Neural crest cell (in vitro differentiated cells): ENCODE results near the gene NETO2. TPM values are rescaled to one million over a fixed set of nuclear protein-coding genes. Genes with fewer than 3 reads are reported as not detected.

Experiments
- DNase-seq: peaks from one replicate; pipeline ENCODE4 v3.0.0; 2021; ENCODE audit warnings: low read depth, mixed read lengths, low spot score
- H3K27ac Mint-ChIP-seq: one replicate; pipeline ENCODE4 v1.8.0; 2021; ENCODE audit warnings: mild to moderate bottlenecking, mixed read lengths; ENCODE audit not compliant: unreplicated experiment
- H3K27me3 Mint-ChIP-seq: 2 replicates; pipeline ENCODE4 v1.8.0; 2021; ENCODE audit warnings: low read depth, mild to moderate bottlenecking, mixed read lengths
- H3K36me3 Mint-ChIP-seq: 2 replicates; pipeline ENCODE4 v1.8.0; 2021; ENCODE audit warnings: low read depth, mild to moderate bottlenecking, mixed read lengths
- H3K4me1 Mint-ChIP-seq: 2 replicates; pipeline ENCODE4 v1.8.0; 2021; ENCODE audit warnings: mixed read lengths
- H3K4me3 Mint-ChIP-seq: one replicate; pipeline ENCODE4 v1.8.0; 2021; ENCODE audit warnings: mild to moderate bottlenecking, mixed read lengths
- H3K9me3 Mint-ChIP-seq: 2 replicates; pipeline ENCODE4 v1.8.0; 2021; ENCODE audit warnings: mixed read lengths
- total RNA-seq: library from RNA; stranded (reverse); gene quantifications from 2 replicates; pipeline ENCODE4 v1.2.1, GENCODE V29; 2021
- TF ChIP-seq, protein P1 (sequence below): fragments of 200-600 bp; sonication (generic); conservative IDR thresholded peaks from 2 replicates; pipeline ENCODE4 v1.5.0; 2021; ENCODE audit warnings: antibody characterized with exemption, mild to moderate bottlenecking

The NETO2 gene
- total RNA-seq, 1 donor from 2014 or later: 105 TPM

DNA sequence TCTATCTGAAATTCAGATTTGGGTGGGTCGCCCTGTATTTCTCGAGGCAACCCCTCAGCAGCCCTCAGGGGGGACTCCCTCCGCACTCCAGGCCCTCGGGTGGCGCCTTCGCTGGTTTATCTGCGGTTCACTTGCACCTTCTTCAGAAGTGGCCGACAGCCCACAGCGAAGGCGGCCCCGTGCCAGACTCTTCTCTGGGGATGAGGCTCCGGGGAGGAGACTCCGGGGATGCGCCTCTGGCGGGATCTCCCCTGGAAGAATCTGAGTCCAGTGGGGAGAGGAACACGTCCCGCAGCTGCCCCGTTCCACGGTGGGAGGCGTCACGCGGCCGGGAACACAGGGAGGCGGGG lies 106.4 kb downstream of the NETO2 start:
- H3K9me3 Mint-ChIP-seq: no peaks in the 10 kb centered on the region
- H3K4me1 Mint-ChIP-seq: peaks cover 15% of the 10 kb centered on the region
- no peak for DNase-seq
- H3K4me3 Mint-ChIP-seq: peak overlapping the region; percentile 85
- no peaks in the 10 kb centered on the region for H3K36me3 Mint-ChIP-seq
- TF ChIP-seq, protein P1, sequence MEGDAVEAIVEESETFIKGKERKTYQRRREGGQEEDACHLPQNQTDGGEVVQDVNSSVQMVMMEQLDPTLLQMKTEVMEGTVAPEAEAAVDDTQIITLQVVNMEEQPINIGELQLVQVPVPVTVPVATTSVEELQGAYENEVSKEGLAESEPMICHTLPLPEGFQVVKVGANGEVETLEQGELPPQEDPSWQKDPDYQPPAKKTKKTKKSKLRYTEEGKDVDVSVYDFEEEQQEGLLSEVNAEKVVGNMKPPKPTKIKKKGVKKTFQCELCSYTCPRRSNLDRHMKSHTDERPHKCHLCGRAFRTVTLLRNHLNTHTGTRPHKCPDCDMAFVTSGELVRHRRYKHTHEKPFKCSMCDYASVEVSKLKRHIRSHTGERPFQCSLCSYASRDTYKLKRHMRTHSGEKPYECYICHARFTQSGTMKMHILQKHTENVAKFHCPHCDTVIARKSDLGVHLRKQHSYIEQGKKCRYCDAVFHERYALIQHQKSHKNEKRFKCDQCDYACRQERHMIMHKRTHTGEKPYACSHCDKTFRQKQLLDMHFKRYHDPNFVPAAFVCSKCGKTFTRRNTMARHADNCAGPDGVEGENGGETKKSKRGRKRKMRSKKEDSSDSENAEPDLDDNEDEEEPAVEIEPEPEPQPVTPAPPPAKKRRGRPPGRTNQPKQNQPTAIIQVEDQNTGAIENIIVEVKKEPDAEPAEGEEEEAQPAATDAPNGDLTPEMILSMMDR: no peak
- peak overlapping the region; percentile 19 for H3K27ac Mint-ChIP-seq
- H3K27me3 Mint-ChIP-seq: peaks cover 3% of the 10 kb centered on the region

DNA sequence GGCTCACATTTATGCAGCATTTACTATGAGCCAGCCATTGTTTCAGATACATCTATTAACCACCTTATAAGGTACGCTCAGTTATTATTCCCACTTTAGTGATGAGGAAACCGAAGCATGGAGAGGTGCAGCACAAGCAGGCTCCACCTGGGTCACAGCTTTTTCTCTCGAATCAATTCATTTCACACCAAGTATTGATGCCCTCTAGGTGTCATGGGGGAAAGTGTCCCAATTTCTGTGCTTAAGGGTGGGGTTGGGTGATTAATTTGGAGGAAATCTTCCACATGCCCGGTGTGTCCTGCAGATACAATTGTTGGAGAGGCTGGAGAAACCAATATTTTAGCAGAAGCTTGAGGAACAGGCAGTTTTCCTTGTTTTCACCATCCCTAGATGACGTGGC lies 107.5 kb downstream of the NETO2 start:
- Mint-ChIP-seq H3K9me3 (no peaks in the 10 kb centered on the region), H3K4me1 (peaks cover 15% of the 10 kb centered on the region), H3K27me3 (peaks cover 3% of the 10 kb centered on the region), H3K36me3 (no peaks in the 10 kb centered on the region), H3K4me3 (peak overlapping the region; percentile 79), H3K27ac (no peak overlapping the region)
- DNase-seq: no peak
- TF ChIP-seq, protein P1: no peak

- Mint-ChIP-seq H3K4me3 (peak overlapping the region; percentile 79), H3K4me1 (peaks cover 15% of the 10 kb centered on the region), H3K27me3 (peaks cover 3% of the 10 kb centered on the region), H3K36me3 (no peaks in the 10 kb centered on the region), H3K9me3 (no peaks in the 10 kb centered on the region), H3K27ac (no peak overlapping the region)
- TF ChIP-seq, protein P1: no peak
- DNase-seq: no peak
Measured at GRCh38 chr16:47035436-47035835, 108.3 kb downstream of the NETO2 start.

- no peaks in the 10 kb centered on the region for H3K36me3 Mint-ChIP-seq
- TF ChIP-seq, protein P1: no peak
- no peak overlapping the region for H3K27ac Mint-ChIP-seq
- H3K27me3 Mint-ChIP-seq: peaks cover 3% of the 10 kb centered on the region
- H3K9me3 Mint-ChIP-seq: no peaks in the 10 kb centered on the region
- H3K4me1 Mint-ChIP-seq: peaks cover 15% of the 10 kb centered on the region
- no peak overlapping the region for H3K4me3 Mint-ChIP-seq
- DNase-seq: no peak
Measured at GRCh38 chr16:47034455-47034854, 109.3 kb downstream of the NETO2 start.

DNA sequence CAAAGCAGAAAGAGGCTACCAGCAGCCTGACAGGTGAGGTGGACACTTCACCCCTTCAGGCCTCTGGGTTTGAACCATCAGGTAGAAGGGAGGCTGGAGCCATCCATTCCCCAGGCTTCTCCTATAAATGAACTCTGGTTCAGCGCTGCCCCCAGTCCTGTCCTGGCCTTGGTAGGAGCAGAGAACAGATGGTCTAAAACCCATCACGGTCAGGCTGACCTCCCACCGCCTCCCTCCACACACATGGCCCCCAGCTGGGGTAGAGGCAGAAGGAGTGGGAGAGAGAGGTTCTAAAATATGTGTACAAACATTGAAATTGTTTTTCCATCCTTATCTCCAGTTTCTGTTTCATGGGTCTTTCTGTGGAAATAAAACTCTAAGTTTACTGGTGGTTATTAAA lies 110.6 kb downstream of the NETO2 start:
- Mint-ChIP-seq H3K27ac (peak overlapping the region; percentile 31), H3K27me3 (peaks cover 3% of the 10 kb centered on the region), H3K4me1 (peaks cover 20% of the 10 kb centered on the region), H3K9me3 (no peaks in the 10 kb centered on the region), H3K36me3 (no peaks in the 10 kb centered on the region), H3K4me3 (no peak overlapping the region)
- TF ChIP-seq, protein P1: no peak
- DNase-seq: no peak

DNA sequence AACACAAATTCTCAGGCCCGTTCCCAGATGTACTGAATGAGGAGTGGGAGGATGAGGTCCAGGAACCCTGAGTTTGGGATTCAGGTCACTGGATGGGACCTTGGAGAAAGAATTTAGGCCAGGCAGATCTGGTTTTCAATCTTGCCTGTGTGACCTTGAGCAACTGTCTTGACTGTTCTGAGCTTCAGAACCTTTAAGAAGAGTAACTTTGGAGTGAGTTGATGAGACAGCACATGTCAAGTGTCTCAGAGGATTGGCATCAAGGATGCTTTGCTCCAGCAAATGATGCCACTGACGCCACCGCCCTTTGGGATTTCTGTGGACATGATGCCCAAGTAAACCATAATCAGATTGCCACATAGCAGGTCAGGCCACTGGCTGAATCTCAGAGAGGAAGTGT lies 114.0 kb downstream of the NETO2 start:
- Mint-ChIP-seq H3K27ac (no peak overlapping the region), H3K4me1 (peaks cover 20% of the 10 kb centered on the region), H3K9me3 (no peaks in the 10 kb centered on the region), H3K27me3 (no peaks in the 10 kb centered on the region), H3K4me3 (no peak overlapping the region), H3K36me3 (no peaks in the 10 kb centered on the region)
- no peak for DNase-seq
- TF ChIP-seq, protein P1: no peak
